Fibroblast of lung (primary cell): ENCODE measurements around the gene C1QTNF5.

Experiments used
- CTCF ChIP-seq, 2 donors: IDR thresholded peaks in 1 of 2; conservative IDR thresholded peaks in 1 of 2; 1 replicate in 1 of 2; 2 replicates in 1 of 2; pipeline ENCODE4 v1.5.1; 2011 to 2012; ENCODE audit warnings: low read length in 2 of 2, control low read depth in 1 of 2, inconsistent platforms in 1 of 2, low read depth in 1 of 2, mild to moderate bottlenecking in 1 of 2
- EZH2 ChIP-seq: IDR thresholded peaks from 2 replicates; pipeline ENCODE4 v1.5.1; 2012; ENCODE audit warnings: low read length, control low read depth, mild to moderate bottlenecking; ENCODE audit errors: missing control alignments

DNA sequence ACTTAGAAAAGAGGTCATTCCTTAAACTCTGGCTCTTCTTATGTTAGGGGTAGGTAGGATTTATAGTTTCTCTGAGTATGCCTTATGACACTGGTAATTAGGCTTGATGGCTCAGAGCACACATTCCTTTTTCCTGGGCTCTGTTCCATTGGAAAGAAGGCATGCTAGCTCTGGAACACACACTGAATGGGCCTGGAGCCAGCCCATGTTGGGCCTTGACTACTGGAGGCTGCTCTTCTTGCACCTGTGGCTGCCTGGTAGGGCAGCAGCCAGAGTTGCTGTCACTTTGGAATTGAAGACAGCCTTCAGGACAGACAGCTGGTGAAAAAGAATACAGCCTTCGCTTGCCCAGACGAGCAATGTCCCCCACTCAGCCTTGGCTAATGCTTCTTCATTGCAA is 42.0 kb downstream of the C1QTNF5 start:
- TF ChIP-seq CTCF (conservative IDR thresholded peaks at IDR 0.05 in 1 of 2, IDR thresholded peaks at IDR 0.05 in 1 of 2; ENCODE audit: low read depth in 1 of 2, low read length in 2 of 2) (no peak), EZH2 (no peak)
